Ascending aorta (tissue), 2 donors: ENCODE data around the gene HMGB4. TPM values are rescaled to one million over a fixed set of nuclear protein-coding genes. Genes with fewer than 3 reads are reported as not detected.

ENCODE experiments used
- DNase-seq, 2 donors: peaks; one replicate each; pipeline ENCODE4 v3.0.0-alpha.2; 2019; ENCODE audit warnings: low spot score in 2 of 2
- H3K27ac ChIP-seq, 2 donors: fragments of 200-600 bp; sonication (generic); one replicate each; pipeline ENCODE4 v1.5.1; 2016 to 2017; ENCODE audit warnings: mild to moderate bottlenecking in 1 of 2
- H3K27me3 ChIP-seq: fragments of 200-600 bp; sonication (generic); one replicate; pipeline ENCODE4 v1.5.1; 2017
- H3K36me3 ChIP-seq, 2 donors: fragments of 200-600 bp; sonication (generic); one replicate each; pipeline ENCODE4 v1.5.1; 2016
- H3K4me1 ChIP-seq, 2 donors: fragments of 200-600 bp; sonication (generic); one replicate each; pipeline ENCODE4 v1.5.1; 2016 to 2017; ENCODE audit warnings: mild to moderate bottlenecking in 1 of 2
- H3K4me3 ChIP-seq, 2 donors: fragments of 200-600 bp; sonication (generic); one replicate each; pipeline ENCODE4 v1.5.1; 2016 to 2017; ENCODE audit warnings: mild to moderate bottlenecking in 1 of 2
- H3K9me3 ChIP-seq, 2 donors: fragments of 200-600 bp; sonication (generic); one replicate each; pipeline ENCODE4 v1.5.1; 2016
- intact Hi-C: fragments of 100-400 bp; cut with DNase I; formaldehyde crosslinking; loops from one replicate; pipeline ENCODE4 v1.15.1; 2023
- total RNA-seq: library from RNA; depleted of rRNA; stranded (reverse); fragments of >200 nt; gene quantifications from one replicate; pipeline ENCODE4 v1.1.0, GENCODE V29; 2016
- TF ChIP-seq, protein P1 (sequence below), 3 experiments: fragments of 200-600 bp in 2 of 3; fragments of 450-650 bp in 1 of 3; sonication (generic) in 2 of 3; IDR thresholded peaks; one replicate each; pipeline ENCODE4 v1.5.1; 2016 to 2019; ENCODE audit warnings: antibody characterized with exemption in 3 of 3, mild to moderate bottlenecking in 1 of 3, moderate library complexity in 1 of 3

HMGB4 gene
- total RNA-seq, 1 donor from 2014 or later = not detected

- H3K4me3 ChIP-seq = no peak overlapping the region
- H3K27ac ChIP-seq = no peak overlapping the region
- TF ChIP-seq, protein P1, sequence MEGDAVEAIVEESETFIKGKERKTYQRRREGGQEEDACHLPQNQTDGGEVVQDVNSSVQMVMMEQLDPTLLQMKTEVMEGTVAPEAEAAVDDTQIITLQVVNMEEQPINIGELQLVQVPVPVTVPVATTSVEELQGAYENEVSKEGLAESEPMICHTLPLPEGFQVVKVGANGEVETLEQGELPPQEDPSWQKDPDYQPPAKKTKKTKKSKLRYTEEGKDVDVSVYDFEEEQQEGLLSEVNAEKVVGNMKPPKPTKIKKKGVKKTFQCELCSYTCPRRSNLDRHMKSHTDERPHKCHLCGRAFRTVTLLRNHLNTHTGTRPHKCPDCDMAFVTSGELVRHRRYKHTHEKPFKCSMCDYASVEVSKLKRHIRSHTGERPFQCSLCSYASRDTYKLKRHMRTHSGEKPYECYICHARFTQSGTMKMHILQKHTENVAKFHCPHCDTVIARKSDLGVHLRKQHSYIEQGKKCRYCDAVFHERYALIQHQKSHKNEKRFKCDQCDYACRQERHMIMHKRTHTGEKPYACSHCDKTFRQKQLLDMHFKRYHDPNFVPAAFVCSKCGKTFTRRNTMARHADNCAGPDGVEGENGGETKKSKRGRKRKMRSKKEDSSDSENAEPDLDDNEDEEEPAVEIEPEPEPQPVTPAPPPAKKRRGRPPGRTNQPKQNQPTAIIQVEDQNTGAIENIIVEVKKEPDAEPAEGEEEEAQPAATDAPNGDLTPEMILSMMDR (IDR thresholded peaks at IDR 0.05) = no peak
- intact Hi-C loops = no loop called here
- no peaks in the 10 kb centered on the region for H3K9me3 ChIP-seq
- no peak for DNase-seq
- no peaks in the 10 kb centered on the region for H3K4me1 ChIP-seq
- H3K27me3 ChIP-seq = no peaks in the 10 kb centered on the region
- H3K36me3 ChIP-seq = no peaks in the 10 kb centered on the region
These were observed 15.5 kb upstream of the HMGB4 start for GRCh38 chr1:33848205-33848937.

DNA sequence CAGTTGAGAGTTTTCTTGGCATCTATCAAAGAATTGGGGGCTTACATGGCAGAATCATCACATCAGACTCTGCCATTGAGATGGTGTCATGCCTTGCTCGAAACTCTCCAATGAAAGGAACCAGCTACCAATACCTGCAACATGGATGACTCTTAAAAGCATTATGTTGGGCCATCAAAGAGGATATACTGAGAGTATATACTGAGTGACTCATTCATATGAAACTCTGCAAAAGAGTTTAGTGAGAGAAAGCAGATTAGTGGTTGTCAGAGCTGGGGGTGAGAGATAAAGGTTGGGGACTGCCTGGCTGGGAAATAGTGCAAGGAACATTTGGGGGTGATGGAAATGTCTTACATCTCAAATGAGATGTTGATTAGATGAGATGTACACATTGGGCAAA lies 14.7 kb upstream of the HMGB4 start:
- no peaks in the 10 kb centered on the region for H3K4me1 ChIP-seq
- DNase-seq = no peak
- H3K27ac ChIP-seq = no peak overlapping the region
- H3K9me3 ChIP-seq = no peaks in the 10 kb centered on the region
- no peaks in the 10 kb centered on the region for H3K27me3 ChIP-seq
- intact Hi-C loops = no loop called here
- H3K36me3 ChIP-seq = no peaks in the 10 kb centered on the region
- TF ChIP-seq, protein P1 (IDR thresholded peaks at IDR 0.05) = no peak
- no peak overlapping the region for H3K4me3 ChIP-seq

DNA sequence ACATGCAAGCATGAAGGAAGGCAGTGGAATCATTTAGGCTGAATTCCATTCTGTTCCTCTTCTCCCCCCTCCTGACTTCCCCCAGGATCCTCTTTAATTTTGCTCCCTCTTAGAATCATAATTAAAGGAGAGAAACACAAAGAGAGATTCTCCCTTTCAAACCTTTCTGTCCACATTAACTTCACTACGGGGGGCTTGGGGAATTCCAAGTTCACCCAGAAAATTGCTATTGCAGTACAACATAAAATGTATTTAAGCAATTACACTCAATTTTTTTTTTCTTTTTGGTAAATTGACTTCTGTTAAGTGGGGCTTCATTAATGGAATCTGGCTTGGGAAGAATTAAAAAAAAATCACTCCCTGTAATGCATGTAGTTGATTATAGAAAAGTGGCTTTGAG lies 13.4 kb upstream of the HMGB4 start:
- Histone ChIP-seq H3K4me1 (no peaks in the 10 kb centered on the region), H3K36me3 (no peaks in the 10 kb centered on the region), H3K27ac (no peak overlapping the region), H3K27me3 (no peaks in the 10 kb centered on the region), H3K4me3 (no peak overlapping the region), H3K9me3 (no peaks in the 10 kb centered on the region)
- TF ChIP-seq, protein P1 (IDR thresholded peaks at IDR 0.05) = no peak
- DNase-seq = no peak
- intact Hi-C loops = no loop called here

- Histone ChIP-seq H3K4me3 (no peak overlapping the region), H3K27ac (no peak overlapping the region), H3K36me3 (no peaks in the 10 kb centered on the region), H3K9me3 (no peaks in the 10 kb centered on the region), H3K27me3 (no peaks in the 10 kb centered on the region), H3K4me1 (no peaks in the 10 kb centered on the region)
- DNase-seq = no peak
- intact Hi-C loops = no loop called here
- TF ChIP-seq, protein P1 (IDR thresholded peaks at IDR 0.05) = no peak
These were observed 11.2 kb upstream of the HMGB4 start for GRCh38 chr1:33852711-33853110.

DNA sequence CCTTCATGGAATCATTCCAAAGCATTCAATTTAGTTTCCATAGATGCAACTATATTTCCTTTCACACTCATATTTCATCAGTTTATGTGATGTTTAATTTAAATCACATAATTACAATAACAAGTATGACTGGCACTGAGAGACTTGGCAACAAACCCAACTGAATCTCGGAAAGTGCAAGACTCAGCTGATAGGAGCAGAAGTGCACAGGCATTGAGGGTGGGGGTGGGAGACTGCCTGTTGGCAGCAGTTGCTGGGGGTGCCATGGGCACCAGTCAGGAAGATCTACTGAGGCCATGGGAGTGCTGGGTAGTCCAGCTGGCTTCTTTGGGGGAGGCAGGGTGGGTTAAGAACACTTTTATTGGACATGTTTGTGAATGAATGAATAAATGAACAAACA lies 10.4 kb upstream of the HMGB4 start:
- H3K4me1 ChIP-seq = no peaks in the 10 kb centered on the region
- no peaks in the 10 kb centered on the region for H3K36me3 ChIP-seq
- no peak for DNase-seq
- H3K27ac ChIP-seq = no peak overlapping the region
- H3K9me3 ChIP-seq = no peaks in the 10 kb centered on the region
- TF ChIP-seq, protein P1 (IDR thresholded peaks at IDR 0.05) = no peak
- no peaks in the 10 kb centered on the region for H3K27me3 ChIP-seq
- intact Hi-C loops = no loop called here
- no peak overlapping the region for H3K4me3 ChIP-seq

DNA sequence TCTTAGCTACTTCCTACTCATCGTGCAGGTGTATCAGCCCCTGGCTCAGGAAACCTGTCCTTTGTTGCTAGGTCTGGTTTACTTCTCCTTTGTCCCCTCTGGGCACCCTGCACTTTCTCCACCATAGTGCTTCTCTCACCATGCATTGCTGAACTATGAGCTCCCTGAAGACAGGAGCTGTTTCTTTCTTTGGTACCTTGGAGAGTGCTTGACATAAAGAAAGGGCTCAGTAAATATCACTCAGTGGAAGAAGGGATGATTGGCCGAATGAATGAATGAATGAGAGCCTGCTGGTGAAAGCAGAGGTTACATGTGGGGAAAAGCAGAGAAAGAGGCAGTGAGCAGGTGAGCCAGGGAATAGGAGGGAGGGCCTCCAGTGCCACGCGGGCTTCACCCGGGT lies 9.8 kb upstream of the HMGB4 start:
- H3K4me3 ChIP-seq = no peak overlapping the region
- intact Hi-C loops = no loop called here
- no peaks in the 10 kb centered on the region for H3K4me1 ChIP-seq
- no peaks in the 10 kb centered on the region for H3K36me3 ChIP-seq
- no peaks in the 10 kb centered on the region for H3K27me3 ChIP-seq
- TF ChIP-seq, protein P1 (IDR thresholded peaks at IDR 0.05) = no peak
- no peak overlapping the region for H3K27ac ChIP-seq
- no peak for DNase-seq
- H3K9me3 ChIP-seq = no peaks in the 10 kb centered on the region
